Adrenal gland (tissue), 5 donors: ENCODE measurements around the gene SYNJ2.

ENCODE experiments used
- CTCF ChIP-seq, 6 experiments: fragments of 450-650 bp in 4 of 6; fragments of 200-600 bp in 2 of 6; sonication (generic) in 1 of 6; IDR thresholded peaks; 1 replicate in 5 of 6; 2 replicates in 1 of 6; pipeline versions ENCODE4 v1.5.1 to v1.8.0; 2016 to 2021; ENCODE audit warnings: antibody characterized with exemption in 6 of 6, mild to moderate bottlenecking in 2 of 6, moderate library complexity in 1 of 6
- POLR2A ChIP-seq, 2 donors: fragments of 450-650 bp; IDR thresholded peaks; one replicate each; pipeline ENCODE4 v1.6.1; 2017; ENCODE audit warnings: antibody characterized with exemption in 2 of 2, mild to moderate bottlenecking in 2 of 2, moderate library complexity in 1 of 2
- donor health status: DM: no; HTN: no; CAD: no.

GRCh38 chr6:158011478-158011920 lies 29.8 kb downstream of the SYNJ2 start:
- TF ChIP-seq POLR2A (IDR thresholded peaks at IDR 0.05) (no peak), CTCF (IDR thresholded peaks at IDR 0.05) (no peak)
